Measurements from ENCODE around the gene CNIH4. TPM values are rescaled to one million over a fixed set of nuclear protein-coding genes. Genes with fewer than 3 reads are reported as not detected.

CNIH4 gene
- total RNA-seq, 1 donor from 2014 or later = 91.8 TPM

Small RNAs within 50 kb of the gene (microRNA-seq; reads per million reads assigned to microRNA genes)
- gene MIR4742 = not detected

Small RNAs within 50 kb of the gene (small RNA-seq; reads per million reads assigned to genes)
- not detected for gene MIR4742

Other genes with a start within 250 kb of the CNIH4 start
- 35.4 and 52.1 TPM in 2 replicates for gene FBXO28, start 242.8 kb upstream of the CNIH4 start, total RNA-seq (ENCODE audit: low replicate concordance)
- gene DEGS1, start 173.6 kb upstream of the CNIH4 start, total RNA-seq (ENCODE audit: low replicate concordance) = 47.4 and 91.2 TPM in 2 replicates
- gene NVL, start 26.7 kb upstream of the CNIH4 start, total RNA-seq (ENCODE audit: low replicate concordance) = 48.7 and 101 TPM in 2 replicates
- 52.1 and 62.4 TPM in 2 replicates for gene WDR26, start 77.9 kb downstream of the CNIH4 start, total RNA-seq (ENCODE audit: low replicate concordance)